ENCODE results near the gene DCTPP1.

DNA sequence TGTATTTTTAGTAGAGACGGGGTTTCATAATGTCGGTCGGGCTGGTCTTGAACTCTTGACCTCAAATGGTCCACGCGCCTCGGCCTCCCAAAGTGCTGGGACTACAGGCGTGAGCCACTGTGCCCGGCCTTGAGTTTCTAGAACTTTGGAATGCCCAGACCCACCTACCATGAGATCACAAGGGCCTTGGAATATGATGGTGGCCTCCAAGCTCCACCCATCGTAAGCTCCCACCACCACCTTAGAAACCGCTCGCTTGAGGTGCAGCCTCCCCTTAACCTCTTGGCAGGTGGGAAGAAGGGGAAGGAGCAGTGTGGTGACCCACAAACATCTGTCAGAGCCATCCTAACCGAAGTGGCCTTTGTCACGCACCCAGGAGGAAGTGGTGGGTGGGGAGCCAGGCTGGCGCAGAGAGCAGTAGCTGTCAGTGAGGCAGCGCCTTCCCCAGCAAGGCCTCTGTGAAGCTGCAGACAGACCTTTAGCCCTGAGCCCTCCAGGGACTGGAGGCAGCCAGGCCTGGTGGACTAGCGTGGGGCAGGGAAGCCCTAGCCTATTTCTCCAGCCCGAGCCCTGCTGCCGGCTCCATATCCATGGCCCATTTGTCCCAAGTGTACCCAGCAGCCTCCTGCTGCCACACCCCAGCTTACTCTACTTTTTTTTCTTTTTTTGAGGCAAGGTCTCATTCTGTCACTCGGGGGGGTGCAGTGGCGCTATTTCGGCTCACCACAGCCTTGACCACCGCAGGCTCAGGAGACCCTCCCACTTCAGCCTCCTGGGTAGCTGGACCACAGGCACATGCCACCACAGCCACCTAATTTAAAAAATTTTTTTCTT lies 28.9 kb upstream of the DCTPP1 start:
- no peak for TF ChIP-seq POLR2A (IDR thresholded peaks at IDR 0.05)
- TF ChIP-seq, protein P1, sequence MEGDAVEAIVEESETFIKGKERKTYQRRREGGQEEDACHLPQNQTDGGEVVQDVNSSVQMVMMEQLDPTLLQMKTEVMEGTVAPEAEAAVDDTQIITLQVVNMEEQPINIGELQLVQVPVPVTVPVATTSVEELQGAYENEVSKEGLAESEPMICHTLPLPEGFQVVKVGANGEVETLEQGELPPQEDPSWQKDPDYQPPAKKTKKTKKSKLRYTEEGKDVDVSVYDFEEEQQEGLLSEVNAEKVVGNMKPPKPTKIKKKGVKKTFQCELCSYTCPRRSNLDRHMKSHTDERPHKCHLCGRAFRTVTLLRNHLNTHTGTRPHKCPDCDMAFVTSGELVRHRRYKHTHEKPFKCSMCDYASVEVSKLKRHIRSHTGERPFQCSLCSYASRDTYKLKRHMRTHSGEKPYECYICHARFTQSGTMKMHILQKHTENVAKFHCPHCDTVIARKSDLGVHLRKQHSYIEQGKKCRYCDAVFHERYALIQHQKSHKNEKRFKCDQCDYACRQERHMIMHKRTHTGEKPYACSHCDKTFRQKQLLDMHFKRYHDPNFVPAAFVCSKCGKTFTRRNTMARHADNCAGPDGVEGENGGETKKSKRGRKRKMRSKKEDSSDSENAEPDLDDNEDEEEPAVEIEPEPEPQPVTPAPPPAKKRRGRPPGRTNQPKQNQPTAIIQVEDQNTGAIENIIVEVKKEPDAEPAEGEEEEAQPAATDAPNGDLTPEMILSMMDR (IDR thresholded peaks at IDR 0.05 in 4 of 5, conservative IDR thresholded peaks at IDR 0.05 in 1 of 5): no peak

All from gastrocnemius medialis (tissue), 4 donors.